Spinal cord (tissue), 10 donors: ENCODE measurements around the gene GABARAP. TPM values are rescaled to one million over a fixed set of nuclear protein-coding genes. Genes with fewer than 3 reads are reported as not detected.

Source experiments
- DNase-seq, 6 donors: peaks; one replicate each; pipeline versions ENCODE4 v3.0.0 to v3.0.0-alpha.2; 2013 to 2015; ENCODE audit warnings: low spot score in 6 of 6, low read depth in 4 of 6
- H3K27ac ChIP-seq: one replicate; pipeline ENCODE4 v1.5.1; 2013; ENCODE audit warnings: low read depth, low read length, control low read depth
- H3K27me3 ChIP-seq: one replicate; pipeline ENCODE4 v1.6.1; 2013; ENCODE audit warnings: low read length; ENCODE audit not compliant: control insufficient read depth, insufficient read depth
- H3K36me3 ChIP-seq: one replicate; pipeline ENCODE4 v1.6.1; 2013; ENCODE audit warnings: low read length; ENCODE audit not compliant: control insufficient read depth, insufficient read depth
- H3K4me1 ChIP-seq: one replicate; pipeline ENCODE4 v1.6.1; 2013; ENCODE audit warnings: low read length; ENCODE audit not compliant: control insufficient read depth, insufficient read depth
- H3K4me3 ChIP-seq: one replicate; pipeline ENCODE4 v1.5.1; 2013; ENCODE audit warnings: low read depth, low read length, control low read depth
- H3K9me3 ChIP-seq: one replicate; pipeline ENCODE4 v1.6.1; 2013; ENCODE audit warnings: low read length; ENCODE audit not compliant: control insufficient read depth, insufficient read depth
- WGBS: methylation state at CpG from one replicate; pipeline ENCODE4 v1.1.5; 2013; ENCODE audit warnings: missing lambda C conversion rate; ENCODE audit not compliant: insufficient coverage; 5-methylcytosine and 5-hydroxymethylcytosine counted together
- polyA plus RNA-seq, 2 donors: library from polyadenylated mRNA; unstranded; fragments of 120-200 nt; gene quantifications; one replicate each; pipeline ENCODE4 v1.2.1, GENCODE V29; 2013; ENCODE audit not compliant: insufficient read length in 2 of 2
- total RNA-seq, 2 donors: library from RNA; depleted of rRNA in 1 of 2; stranded (reverse); fragments of 120-200 nt in 1 of 2; fragments of >200 nt in 1 of 2; gene quantifications; one replicate each; pipeline versions ENCODE4 v1.2.3 to v1.2.4, GENCODE V29; 2013 to 2014
- donor health status: healthy.

Gene GABARAP
- total and polyA plus RNA-seq, 4 donors, result 196 to 481 (median 446) TPM

DNA sequence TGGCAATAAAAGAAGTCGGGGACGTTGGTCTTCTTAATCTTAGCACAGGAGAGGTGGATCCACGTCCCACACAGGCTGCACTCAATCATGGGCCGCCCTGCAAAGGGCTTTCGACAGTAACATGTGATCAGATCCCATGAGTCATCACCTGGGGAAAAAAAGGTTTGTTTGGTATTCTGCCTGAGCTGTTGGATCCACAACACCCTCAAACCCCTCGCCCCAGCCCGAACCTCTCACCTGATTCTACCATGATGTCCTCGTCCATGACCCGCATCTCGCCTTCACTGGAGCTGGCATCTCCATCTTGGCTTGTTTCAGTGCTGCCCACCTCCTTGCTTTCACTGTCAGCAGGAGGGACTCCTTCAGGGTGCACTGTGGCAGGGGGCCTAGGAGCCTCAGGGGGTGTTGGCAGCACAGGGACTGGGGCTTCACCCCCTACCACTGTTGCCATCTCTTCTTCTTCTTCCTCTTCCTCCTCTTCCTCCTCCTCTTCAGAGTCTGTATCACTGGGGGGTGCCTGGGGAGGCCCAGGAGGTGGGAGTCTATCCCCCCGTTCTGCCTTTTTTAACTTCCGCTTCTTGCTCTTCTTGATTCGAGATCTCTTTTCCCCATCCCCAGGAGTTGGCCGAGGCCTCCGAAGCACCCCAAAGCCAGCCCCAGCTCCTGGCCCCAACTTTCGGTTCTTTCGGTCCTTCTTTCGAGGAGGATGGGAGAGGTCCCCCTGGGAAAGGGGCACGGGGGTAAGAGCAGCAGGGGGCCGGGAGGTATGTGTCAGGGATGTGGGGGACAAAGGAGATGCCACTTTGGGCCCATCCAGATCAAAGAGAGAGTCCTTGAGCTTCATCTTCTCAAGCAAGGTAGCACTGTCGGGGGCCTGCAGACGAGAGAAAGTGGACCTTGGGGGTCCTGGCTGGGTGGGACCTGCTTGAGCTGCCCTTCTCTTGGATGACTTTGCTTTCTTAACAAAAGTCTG is 6.3 kb downstream of the GABARAP start:
- DNase-seq, result no peak
- no peak overlapping the region for H3K27ac ChIP-seq
- peaks cover 51% of the 10 kb centered on the region for H3K4me1 ChIP-seq
- no peaks in the 10 kb centered on the region for H3K27me3 ChIP-seq
- WGBS, result 91% methylated on average over 21 of the region's 22 CpGs
- H3K4me3 ChIP-seq, result no peak overlapping the region
- H3K36me3 ChIP-seq, result peaks cover 40% of the 10 kb centered on the region
- no peaks in the 10 kb centered on the region for H3K9me3 ChIP-seq

DNA sequence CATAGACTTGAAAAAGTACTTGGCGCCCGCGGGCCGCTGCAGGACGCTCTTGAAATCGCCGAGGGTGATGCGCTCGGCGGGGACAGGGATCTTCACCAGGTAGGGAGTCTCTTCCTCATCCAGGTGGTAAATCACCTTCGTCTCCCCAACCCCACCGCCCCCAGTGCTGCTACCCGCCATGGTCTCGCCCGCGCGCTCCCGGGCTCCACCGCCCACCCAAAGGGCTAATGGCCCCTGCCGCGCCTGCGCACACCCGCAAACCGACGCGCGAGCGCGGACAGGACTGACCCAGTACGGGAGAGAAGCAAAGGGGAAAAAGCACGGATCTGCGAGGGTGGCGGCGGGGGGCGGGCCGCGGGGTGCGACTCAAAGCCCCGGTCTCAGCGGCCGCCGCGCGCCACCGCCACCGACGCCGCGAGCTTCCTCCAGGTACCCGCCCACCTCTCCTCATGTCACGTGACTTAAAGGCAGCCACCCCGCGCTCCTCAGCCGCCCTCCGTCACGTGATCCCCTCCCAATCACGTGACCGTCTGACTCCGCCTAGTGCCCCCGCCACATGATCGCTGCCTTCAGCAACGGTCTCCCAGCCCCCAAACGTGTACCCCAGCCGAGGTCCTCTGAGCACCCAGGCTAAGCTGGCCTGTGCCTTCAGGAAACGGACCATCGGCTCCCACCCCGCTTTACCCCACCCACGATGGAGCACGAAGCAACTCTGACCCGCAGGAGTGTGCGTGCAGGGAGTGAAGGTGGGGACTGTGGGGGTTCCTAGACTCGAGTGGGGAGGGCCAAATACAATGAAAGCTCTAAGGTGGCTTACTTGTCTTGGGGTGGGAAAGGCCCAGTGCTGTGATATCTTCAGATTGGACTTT is 7.9 kb downstream of the GABARAP start, which contains the start of gene DVL2:
TSS of gene DVL2 (minus strand) at position 435 of the 869 bp plus-strand sequence. CDS start at position 180, 255 bp downstream.
- Histone ChIP-seq H3K36me3 (peaks cover 48% of the 10 kb centered on the region), H3K4me3 (peak within 1 kb of the TSS; percentile 86), H3K9me3 (no peaks in the 10 kb centered on the region), H3K4me1 (peaks cover 45% of the 10 kb centered on the region), H3K27me3 (no peaks in the 10 kb centered on the region), H3K27ac (peak within 1 kb of the TSS; percentile 93)
- peak in 5 of 6 donors; percentile 89 to 99 (median 93) for DNase-seq
- under 1% methylated on average over 65 of the region's 72 CpGs for WGBS

DNA sequence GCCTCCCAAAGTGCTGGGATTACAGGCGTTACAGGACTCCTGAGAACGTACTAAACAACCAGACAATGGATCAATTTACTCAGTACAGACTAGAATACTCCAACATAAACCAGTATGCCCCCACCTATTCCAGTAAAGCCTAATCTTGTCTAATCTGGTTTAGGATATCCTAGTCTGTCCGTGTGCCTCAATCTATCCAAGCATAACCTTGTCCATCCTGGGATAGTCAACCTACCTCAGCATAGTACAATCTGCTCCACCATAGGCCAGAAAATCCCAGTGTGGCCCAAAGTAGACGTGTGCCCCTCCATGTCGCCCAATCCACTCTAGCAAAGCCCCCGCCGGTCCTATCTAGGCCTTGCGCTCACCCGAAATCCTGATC is 8.6 kb downstream of the GABARAP start:
- 0% methylated on average over 9 of the region's 9 CpGs for WGBS
- Histone ChIP-seq H3K36me3 (peaks cover 54% of the 10 kb centered on the region), H3K4me1 (peaks cover 45% of the 10 kb centered on the region), H3K4me3 (peak overlapping the region; percentile 86), H3K27me3 (no peaks in the 10 kb centered on the region), H3K9me3 (no peaks in the 10 kb centered on the region), H3K27ac (peak overlapping the region; percentile 93)
- DNase-seq, result peak in 1 of 6 donors; percentile 2

DNA sequence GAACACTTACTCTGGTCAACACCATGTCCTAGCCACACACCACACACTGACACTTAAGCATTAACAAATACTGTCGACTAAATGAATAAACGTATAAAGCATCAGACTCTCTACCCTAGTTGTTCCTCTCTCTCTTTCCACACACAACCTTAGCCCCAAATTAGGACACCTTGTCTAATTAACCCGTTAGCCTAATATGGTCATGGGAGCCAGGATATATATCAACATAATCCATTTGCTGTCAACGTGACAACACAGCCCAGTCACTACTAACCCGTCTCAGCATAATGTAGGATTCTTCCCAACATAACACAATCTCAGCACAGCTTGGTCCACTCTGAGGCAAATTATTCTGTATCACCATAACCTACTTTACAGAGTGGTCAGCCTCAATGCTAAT is 10.1 kb downstream of the GABARAP start:
- H3K27me3 ChIP-seq, result no peaks in the 10 kb centered on the region
- H3K9me3 ChIP-seq, result no peaks in the 10 kb centered on the region
- peaks cover 41% of the 10 kb centered on the region for H3K4me1 ChIP-seq
- no peak for DNase-seq
- no peak overlapping the region for H3K27ac ChIP-seq
- peaks cover 70% of the 10 kb centered on the region for H3K36me3 ChIP-seq
- whole genome bisulfite sequencing, result 80% methylated on average over 5 of the region's 5 CpGs
- H3K4me3 ChIP-seq, result no peak overlapping the region

DNA sequence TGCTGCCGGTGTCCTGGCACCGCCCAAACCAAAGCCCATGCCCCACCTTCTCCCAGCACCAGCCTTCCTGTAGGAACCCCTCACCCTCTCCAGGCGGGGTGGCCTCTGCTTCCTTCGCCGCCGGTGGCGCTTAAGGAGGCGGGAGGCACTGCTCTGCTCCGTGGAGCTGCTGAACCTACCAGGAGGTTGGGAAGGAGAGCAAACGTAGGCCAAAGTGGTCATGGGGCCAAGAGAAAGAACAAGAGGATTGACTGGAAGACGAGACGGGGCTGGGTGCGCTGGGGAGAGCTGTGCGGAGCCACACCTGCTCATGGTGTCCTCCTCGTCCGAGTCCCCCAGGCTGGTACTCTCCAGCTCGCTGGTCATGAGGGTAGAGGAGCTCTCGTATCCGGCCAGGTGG is 12.7 kb downstream of the GABARAP start:
- Histone ChIP-seq H3K4me1 (peaks cover 24% of the 10 kb centered on the region), H3K4me3 (no peak overlapping the region), H3K27me3 (no peaks in the 10 kb centered on the region), H3K9me3 (no peaks in the 10 kb centered on the region), H3K27ac (no peak overlapping the region), H3K36me3 (peaks cover 72% of the 10 kb centered on the region)
- DNase-seq, result no peak
- WGBS, result 92% methylated on average over 12 of the region's 19 CpGs

DNA sequence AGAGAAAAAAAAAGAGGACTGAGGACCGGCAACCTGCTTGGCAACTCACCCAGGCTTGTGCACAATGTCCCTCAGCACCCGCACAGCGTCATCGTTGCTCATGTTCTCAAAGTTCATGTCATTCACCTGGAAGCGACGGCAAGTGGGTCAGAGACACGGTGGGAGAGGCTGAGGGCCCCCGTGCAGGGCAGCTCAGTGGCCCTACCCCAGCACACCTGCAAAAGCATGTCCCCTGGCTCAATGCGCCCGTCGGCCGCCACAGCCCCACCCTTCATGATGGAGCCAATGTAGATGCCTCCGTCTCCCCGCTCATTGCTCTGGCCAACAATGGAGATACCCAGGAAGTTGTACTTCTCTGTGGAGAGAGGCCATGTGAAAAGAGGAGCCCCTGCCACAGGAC is 13.3 kb downstream of the GABARAP start:
- H3K27ac ChIP-seq, result no peak overlapping the region
- H3K4me3 ChIP-seq, result no peak overlapping the region
- 90% methylated on average over 9 of the region's 14 CpGs for WGBS
- H3K4me1 ChIP-seq, result peaks cover 24% of the 10 kb centered on the region
- H3K9me3 ChIP-seq, result no peaks in the 10 kb centered on the region
- H3K36me3 ChIP-seq, result peaks cover 78% of the 10 kb centered on the region
- H3K27me3 ChIP-seq, result no peaks in the 10 kb centered on the region
- no peak for DNase-seq

DNA sequence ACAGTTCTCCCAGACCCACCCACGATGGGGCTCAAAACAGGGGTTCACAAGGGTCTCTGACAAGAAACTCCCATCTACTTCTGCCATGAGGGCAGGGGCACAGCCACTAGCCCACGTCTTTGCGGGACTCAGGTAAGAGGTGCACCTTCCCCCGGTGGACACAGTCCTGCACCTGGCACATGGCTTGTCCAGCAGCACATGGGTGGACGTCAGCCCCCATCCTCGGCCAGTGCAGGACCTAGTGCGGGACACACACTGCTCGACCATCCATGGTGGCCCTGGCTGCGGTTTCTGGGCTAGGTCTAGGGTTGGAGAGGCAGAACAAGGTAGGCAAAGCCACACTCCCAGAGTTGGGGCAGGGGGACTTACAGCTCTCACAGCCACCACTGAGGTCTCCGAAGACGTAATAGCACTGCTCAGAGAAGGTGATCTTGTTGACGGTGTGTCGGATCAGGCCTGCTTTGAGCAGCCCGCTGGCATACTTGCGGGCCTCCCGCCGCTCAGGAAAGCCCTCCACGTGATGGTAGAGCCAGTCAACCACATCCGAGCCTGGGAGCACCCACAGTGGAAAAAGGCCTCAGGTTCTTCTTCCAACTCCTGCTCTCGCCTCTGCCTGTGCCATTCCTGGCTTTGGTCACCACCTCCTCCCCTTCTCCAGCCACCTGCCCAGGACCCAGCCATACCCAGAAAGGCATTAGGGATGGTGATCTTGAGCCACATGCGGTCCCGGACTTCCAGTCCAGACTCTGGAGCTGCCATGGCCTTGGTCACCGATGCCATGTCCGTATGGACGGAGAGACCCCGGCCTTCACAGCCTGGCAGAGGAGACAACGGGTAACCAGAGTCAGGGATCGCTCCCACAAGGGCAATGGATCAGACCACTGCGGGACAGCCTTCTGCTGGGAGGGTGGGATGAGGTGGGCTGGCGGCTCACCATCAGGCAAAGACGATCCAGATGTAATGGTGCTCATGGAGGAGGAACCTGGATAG is 15.2 kb downstream of the GABARAP start:
- Histone ChIP-seq H3K27ac (no peak overlapping the region), H3K36me3 (peaks cover 94% of the 10 kb centered on the region), H3K4me1 (peaks cover 14% of the 10 kb centered on the region), H3K9me3 (no peaks in the 10 kb centered on the region), H3K27me3 (no peaks in the 10 kb centered on the region), H3K4me3 (no peak overlapping the region)
- 94% methylated on average over 30 of the region's 31 CpGs for WGBS
- no peak for DNase-seq

DNA sequence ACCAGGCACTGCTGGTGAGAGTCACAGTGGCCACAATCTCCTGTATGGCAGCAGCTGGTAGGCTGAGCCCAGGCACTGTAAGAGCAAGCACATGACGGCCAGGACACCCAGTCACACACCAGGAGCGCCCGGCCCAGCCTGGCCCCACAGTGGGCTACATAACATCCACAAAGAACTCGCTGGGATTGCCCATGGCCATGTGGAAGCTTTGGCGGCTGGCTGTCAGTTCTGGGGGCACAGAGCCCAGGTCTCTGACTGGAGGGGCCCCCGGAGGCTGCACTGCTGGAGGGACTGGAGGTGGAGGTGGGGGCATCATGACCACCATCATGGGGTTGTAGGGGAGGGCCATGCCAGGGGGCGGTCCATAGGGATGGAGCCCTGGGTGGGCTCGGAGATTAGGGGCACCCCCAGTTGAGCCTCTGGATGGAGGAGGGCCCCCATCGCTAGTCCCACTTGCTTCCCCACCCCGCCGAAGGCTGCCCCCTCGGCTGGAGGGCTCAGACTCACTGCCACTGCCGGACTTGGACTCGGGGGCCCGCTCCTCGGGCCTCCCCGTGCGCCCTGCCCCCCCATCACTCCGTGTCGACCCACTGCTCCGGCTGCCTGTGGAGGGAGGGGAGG is 16.4 kb downstream of the GABARAP start:
- no peaks in the 10 kb centered on the region for H3K27me3 ChIP-seq
- H3K9me3 ChIP-seq, result no peaks in the 10 kb centered on the region
- WGBS, result 85% methylated on average over 8 of the region's 21 CpGs
- H3K27ac ChIP-seq, result no peak overlapping the region
- no peak for DNase-seq
- H3K4me3 ChIP-seq, result no peak overlapping the region
- peaks cover 100% of the 10 kb centered on the region for H3K36me3 ChIP-seq
- peaks cover 18% of the 10 kb centered on the region for H3K4me1 ChIP-seq
